GM18508 (cell line): ENCODE measurements around the gene TMOD1.

Experiments
- ATAC-seq: cut with Tn5 transposase; IDR thresholded peaks from one replicate; pipeline ENCODE4 v1.9.1; 2021; ENCODE audit warnings: moderate number of reproducible peaks; ENCODE audit not compliant: insufficient read depth, unreplicated experiment

Gene TMOD1

GRCh38 chr9:97515662-97516061 lies 14.2 kb downstream of the TMOD1 start:
- no peak for ATAC-seq

- ATAC-seq = no peak
These were observed 14.6 kb downstream of the TMOD1 start for GRCh38 chr9:97516111-97516510.

DNA sequence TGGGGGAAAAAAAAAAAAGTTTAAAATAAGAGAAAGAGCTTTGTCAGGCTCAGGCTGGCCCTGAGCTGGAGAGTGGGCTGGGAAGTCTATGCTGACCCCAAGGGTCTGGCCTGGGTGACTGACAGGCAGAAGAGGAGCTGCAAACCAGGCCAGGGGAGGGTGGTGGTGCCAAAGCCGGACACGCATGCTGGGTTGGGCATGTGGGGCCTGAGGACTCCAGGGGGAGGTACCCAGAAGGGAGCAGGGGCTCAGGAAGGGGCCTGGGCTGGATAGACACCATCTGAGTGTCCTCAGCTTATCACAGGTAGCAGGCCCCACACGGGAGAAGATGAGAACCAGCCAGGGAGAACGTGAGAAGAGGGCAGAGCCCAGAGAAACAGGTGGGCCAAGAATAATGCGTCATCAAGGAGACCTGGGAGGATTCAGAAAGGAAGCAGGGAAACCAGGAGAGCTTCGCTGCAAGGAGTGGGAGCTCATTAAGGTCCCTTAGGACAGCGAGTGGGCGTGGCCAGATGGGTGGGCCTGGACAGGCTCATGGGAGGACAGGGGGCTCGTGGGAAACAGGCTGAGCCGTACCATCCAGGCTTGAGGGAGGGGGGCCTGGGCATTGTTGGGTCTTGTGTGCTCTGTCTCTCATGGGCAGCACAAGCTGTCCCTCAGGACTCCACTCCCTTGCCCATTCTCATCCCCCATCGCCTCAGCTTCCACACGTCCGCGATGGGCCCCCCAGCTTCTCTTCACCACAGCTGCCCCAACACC lies 16.0 kb downstream of the TMOD1 start:
- ATAC-seq = no peak

DNA sequence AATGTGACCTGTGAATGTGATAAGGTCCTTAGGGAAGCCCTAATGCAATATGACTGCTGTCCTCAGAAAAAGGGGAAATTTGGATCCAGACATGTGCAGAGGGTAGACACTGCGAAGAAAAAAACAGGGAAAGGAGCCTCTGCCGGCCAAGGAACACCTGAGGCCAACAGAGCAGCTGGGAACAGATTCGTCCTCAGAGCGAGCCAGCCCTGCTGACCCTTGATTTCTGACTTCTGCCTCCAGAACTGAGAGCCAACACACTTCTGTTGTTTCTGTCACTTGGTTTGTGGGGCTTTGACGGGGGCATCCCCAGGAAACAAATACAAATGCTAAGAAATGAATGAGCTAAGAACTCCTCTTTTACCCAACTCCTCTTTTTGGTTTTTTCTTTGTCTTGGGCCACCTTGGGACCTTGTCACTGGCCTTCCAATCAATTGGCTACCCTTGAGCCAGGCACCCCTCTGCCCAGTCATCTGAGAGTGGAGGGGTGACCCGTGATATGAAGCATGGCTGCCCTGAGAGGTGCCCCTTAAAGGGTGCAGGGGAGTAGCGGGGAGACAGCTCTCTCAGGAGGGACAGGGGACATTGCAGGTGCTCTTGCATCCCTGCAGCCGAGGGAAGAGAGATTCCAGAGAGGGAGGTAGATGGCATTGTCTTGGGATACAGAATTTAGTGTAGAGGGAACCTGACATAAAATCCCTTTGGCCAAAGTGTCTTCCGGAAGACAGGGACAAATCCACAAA lies 16.9 kb downstream of the TMOD1 start:
- no peak for ATAC-seq

DNA sequence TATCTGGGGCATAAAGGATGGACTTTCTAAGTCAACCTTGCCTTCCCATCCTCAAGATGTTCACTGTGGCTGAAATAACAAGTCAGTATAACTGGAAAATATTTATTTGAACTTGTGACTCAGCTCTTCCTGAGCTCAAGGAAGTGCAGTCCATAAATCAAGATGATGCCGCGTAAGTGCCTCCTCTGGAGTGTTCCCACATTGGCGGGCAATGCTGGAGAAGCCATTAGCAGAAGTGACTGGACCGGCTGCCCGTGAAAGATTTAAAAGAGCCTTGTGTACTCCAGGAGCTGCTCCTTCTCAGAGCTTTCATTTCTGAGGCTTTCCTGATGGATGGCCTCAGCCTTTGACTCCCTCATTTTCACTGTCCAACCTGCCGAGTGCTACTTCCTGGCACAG lies 17.4 kb downstream of the TMOD1 start:
- no peak for ATAC-seq

- no peak for ATAC-seq
These were observed 18.0 kb downstream of the TMOD1 start for GRCh38 chr9:97519441-97519970.

DNA sequence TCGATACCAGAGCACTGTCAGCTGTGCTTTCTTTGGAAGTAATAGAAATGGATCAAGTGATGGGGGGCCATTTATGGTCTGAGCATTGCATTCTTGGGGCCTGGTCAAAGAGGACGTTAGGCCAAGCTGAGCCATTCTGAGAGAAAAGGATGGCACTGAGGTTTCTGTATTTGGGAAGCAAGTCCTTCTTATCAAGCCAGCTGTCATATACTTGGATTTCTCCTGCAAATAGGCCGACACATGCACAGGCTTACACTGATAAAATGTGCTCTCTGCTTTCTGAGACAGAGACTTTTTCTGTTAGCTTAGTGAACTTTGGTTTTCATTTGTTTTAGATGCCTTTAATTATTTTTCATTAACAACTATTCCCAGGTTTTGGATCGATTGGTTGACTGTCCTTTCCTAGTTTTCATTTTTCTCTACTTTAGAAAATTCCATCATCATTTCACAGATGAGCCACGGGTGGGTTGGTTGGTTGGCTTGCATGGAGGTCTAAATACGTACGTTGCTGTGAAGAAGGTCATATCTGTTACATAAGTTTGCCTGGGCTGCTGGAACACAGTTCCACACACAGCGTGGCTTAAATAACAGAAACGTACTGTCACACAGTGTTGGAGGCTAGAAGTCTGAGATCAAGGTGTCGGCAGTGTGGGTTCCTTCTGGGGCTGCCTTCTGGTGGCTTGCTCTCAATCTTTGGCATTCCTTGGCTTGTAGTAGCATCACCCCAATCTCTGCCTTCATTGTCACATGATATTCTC lies 20.3 kb downstream of the TMOD1 start:
- no peak for ATAC-seq

GRCh38 chr9:97524424-97524823 lies 23.0 kb downstream of the TMOD1 start:
- ATAC-seq = no peak

- no peak for ATAC-seq
These were observed 24.0 kb downstream of the TMOD1 start for GRCh38 chr9:97525451-97525850.

- ATAC-seq = no peak
These were observed 25.6 kb downstream of the TMOD1 start for GRCh38 chr9:97526895-97527575.

- ATAC-seq = no peak
These were observed 26.4 kb downstream of the TMOD1 start for GRCh38 chr9:97527626-97528528.

GRCh38 chr9:97528529-97529230 lies 27.2 kb downstream of the TMOD1 start:
- ATAC-seq = no peak

DNA sequence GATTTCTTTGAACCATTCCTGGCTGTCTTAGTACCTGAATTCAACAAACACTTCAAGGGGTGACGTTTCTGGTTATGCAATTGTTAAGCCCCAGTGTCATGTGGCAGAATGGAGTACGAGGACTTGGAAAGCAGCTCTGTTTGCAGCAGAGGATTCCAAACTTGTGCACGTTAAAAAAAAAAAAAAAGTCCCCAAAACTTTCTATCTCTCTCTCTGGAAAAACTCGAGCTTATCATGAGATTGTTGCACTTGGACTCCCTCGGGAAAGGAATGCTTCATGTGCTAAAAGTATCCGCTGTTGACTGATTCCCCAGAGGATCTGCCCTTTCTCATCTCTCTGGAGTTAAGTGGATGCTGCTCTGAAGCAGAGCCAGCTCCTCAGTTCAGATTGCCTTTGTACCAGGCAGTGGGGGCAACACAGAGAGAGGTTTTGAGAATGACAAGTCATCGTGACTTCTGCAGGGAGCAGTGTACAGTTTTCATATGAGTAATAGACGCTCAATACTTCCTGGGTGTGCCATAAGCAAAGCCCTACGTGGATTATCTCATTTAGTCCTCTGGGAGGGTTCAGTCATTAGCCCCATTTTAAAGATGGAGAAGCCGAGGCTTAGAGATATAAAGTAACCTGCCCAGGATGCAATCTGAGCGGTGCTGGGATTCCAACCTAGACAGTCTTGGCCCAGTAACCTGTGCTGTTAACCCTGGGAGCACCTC lies 28.1 kb downstream of the TMOD1 start:
- ATAC-seq = peak; percentile 73

DNA sequence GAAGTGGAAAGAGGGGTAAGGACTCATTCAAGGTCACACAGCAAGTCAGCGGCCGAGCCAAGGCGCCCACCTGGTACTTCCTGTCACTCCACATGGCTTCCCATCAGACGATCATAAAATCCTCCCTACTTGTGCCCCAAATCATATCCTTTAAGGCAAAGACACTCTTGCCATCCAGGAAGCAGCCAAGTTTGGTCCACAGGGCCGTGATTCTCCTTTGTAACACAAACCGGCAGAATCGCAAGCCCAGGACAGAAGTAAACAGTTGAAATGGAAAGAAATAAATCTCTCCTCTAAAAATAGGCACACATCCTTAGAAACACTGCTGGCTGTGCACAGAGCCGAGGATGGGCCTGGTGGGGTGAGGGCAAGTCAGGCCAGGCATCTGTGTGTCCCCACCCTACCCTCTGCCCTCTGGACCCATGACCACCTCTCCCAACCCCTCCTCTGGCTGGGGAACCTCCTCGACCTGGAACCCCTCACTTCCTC lies 30.5 kb downstream of the TMOD1 start:
- ATAC-seq = no peak

DNA sequence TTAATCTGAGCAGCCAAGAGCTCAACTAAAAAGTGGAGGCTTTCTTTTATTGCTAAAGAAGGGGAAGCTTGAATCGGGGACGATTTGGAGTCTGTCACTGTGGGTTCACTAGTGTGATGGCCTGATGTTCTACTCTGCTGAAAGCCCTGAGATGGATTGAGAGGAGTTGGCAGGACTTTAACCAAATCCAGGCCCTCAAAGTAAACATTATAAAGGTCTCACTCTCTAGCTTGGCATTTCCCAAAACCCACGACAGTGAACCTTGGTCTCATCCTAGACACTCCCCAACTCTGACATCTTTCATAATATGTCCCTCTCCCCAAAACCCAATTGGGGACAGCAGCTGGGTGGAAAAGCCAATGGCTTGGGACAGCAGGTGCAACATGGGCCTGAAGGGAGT lies 32.7 kb downstream of the TMOD1 start:
- no peak for ATAC-seq

DNA sequence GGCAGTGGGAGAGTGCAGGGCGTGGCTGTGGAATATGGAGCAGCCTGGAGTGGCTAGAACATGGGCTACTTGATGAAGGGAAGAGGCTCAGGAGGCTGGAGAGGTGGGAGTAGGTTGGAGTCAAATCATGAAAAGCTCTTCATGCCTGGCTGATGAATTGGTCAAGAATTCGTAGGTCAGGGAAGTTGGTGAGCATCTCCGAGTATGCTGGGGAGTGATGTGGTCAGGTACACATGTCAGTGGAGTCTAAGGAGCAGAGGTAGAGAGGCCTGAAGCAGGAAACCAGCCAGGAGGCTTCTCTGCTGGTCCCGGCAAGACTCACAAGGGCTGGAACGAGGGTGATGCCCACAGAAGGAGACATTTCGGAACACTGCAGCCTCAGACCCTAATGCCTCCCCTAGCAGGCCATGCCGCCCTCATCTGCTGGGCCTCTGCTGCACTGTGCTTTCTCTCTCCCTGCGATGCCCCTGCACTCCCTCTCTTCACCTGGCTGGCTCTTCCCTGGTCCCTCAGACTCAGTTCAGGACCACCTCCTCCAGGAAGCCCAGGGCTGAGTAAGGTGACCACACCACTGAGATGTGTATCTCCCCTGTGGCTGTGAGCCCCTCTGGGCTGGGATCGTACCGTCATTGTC lies 33.6 kb downstream of the TMOD1 start:
- ATAC-seq = no peak

GRCh38 chr9:97535771-97536170 lies 34.3 kb downstream of the TMOD1 start:
- no peak for ATAC-seq
